NB4 (cell line): ENCODE measurements around the gene MAB21L2.

ENCODE experiments used
- DNase-seq: peaks from one replicate; pipeline ENCODE4 v3.0.0; 2010; ENCODE audit warnings: low read depth
- H3K4me3 ChIP-seq: one replicate; pipeline ENCODE4 v1.5.1; 2011; ENCODE audit warnings: mild to moderate bottlenecking, low read depth, low read length, moderate library complexity
- MYC ChIP-seq: IDR thresholded peaks from 2 replicates; pipeline ENCODE4 v1.6.1; 2011; ENCODE audit warnings: low read depth, low read length
- POLR2A ChIP-seq: IDR thresholded peaks from 2 replicates; pipeline ENCODE4 v1.6.1; 2011; ENCODE audit warnings: mild to moderate bottlenecking; ENCODE audit not compliant: insufficient read length; ENCODE audit errors: extremely low read depth
- TF ChIP-seq, protein P1 (sequence below): IDR thresholded peaks from one replicate; pipeline ENCODE4 v1.5.1; 2012; ENCODE audit warnings: low read depth, low read length
- TF ChIP-seq, protein P2 (sequence below): IDR thresholded peaks from 2 replicates; pipeline ENCODE4 v1.6.1; 2011; ENCODE audit warnings: low read depth, low read length

MAB21L2 gene

DNA sequence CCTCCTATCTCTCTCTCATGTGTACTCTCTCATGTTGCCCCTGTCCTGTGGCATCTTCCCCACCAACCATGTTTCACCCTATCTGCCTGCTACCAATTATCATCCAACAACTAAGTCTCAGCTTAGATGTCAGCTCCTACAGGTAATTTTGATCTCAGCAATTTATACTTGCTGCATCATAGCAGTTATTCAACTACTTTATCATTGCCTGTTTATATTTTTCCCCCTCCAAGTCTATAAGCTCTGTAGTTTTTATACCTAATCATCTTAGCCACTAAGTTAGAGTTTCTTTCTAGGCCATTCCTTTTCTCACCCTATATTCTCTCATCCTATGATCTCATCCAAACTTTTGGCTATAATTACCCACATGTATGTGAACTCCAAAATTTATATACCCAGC is 50.7 kb downstream of the MAB21L2 start:
- TF ChIP-seq, protein P1, sequence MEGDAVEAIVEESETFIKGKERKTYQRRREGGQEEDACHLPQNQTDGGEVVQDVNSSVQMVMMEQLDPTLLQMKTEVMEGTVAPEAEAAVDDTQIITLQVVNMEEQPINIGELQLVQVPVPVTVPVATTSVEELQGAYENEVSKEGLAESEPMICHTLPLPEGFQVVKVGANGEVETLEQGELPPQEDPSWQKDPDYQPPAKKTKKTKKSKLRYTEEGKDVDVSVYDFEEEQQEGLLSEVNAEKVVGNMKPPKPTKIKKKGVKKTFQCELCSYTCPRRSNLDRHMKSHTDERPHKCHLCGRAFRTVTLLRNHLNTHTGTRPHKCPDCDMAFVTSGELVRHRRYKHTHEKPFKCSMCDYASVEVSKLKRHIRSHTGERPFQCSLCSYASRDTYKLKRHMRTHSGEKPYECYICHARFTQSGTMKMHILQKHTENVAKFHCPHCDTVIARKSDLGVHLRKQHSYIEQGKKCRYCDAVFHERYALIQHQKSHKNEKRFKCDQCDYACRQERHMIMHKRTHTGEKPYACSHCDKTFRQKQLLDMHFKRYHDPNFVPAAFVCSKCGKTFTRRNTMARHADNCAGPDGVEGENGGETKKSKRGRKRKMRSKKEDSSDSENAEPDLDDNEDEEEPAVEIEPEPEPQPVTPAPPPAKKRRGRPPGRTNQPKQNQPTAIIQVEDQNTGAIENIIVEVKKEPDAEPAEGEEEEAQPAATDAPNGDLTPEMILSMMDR: no peak
- TF ChIP-seq MYC: no peak
- TF ChIP-seq POLR2A: no peak
- TF ChIP-seq, protein P2, sequence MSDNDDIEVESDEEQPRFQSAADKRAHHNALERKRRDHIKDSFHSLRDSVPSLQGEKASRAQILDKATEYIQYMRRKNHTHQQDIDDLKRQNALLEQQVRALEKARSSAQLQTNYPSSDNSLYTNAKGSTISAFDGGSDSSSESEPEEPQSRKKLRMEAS: no peak
- DNase-seq: no peak
- H3K4me3 ChIP-seq: no peak overlapping the region
